Measurements from ENCODE around the gene SDCBP2. TPM values are rescaled to one million over a fixed set of nuclear protein-coding genes. Genes with fewer than 3 reads are reported as not detected.
"Not testable (repeated sequence)": the region's sequence is repeated elsewhere in the genome, so short reads cannot be mapped to it uniquely, and the experiment has no call there.

The SDCBP2 gene
- total RNA-seq, 1 donor from 2014 or later, result 4.0 TPM

DNA sequence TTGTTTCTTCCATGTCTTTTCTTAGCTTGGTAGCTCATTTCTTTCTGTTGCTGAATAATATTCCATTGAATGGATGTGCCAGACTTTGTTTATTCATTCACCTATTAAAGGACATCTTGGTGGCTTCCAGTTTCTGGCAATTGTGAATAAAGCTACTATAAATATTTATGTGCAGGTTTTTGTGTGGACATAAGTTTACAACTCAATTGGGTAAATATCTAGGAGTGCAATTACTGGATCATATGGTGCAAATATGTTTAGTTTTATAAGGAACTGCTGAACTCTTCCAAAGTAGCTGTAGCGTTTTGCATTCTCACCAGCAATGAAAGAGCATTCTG, 16.8 kb upstream of the SDCBP2 start:
- H3K36me3 Mint-ChIP-seq (ENCODE audit: unreplicated experiment), result peaks cover 19% of the 10 kb centered on the region
- H3K27me3 Mint-ChIP-seq (ENCODE audit: unreplicated experiment), result peaks cover 9% of the 10 kb centered on the region
- H3K4me1 Mint-ChIP-seq (ENCODE audit: low read depth, unreplicated experiment), result peaks cover 18% of the 10 kb centered on the region
- H3K9me3 Mint-ChIP-seq (ENCODE audit: unreplicated experiment), result peaks cover 5% of the 10 kb centered on the region
- TF ChIP-seq, protein P1, sequence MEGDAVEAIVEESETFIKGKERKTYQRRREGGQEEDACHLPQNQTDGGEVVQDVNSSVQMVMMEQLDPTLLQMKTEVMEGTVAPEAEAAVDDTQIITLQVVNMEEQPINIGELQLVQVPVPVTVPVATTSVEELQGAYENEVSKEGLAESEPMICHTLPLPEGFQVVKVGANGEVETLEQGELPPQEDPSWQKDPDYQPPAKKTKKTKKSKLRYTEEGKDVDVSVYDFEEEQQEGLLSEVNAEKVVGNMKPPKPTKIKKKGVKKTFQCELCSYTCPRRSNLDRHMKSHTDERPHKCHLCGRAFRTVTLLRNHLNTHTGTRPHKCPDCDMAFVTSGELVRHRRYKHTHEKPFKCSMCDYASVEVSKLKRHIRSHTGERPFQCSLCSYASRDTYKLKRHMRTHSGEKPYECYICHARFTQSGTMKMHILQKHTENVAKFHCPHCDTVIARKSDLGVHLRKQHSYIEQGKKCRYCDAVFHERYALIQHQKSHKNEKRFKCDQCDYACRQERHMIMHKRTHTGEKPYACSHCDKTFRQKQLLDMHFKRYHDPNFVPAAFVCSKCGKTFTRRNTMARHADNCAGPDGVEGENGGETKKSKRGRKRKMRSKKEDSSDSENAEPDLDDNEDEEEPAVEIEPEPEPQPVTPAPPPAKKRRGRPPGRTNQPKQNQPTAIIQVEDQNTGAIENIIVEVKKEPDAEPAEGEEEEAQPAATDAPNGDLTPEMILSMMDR (IDR thresholded peaks at IDR 0.05; ENCODE audit: partially characterized antibody, unreplicated experiment), result no peak
- no peak overlapping the region for H3K27ac Mint-ChIP-seq (ENCODE audit: unreplicated experiment)
- no peak overlapping the region for H3K4me3 Mint-ChIP-seq (ENCODE audit: unreplicated experiment)
- DNase-seq, result no peak

DNA sequence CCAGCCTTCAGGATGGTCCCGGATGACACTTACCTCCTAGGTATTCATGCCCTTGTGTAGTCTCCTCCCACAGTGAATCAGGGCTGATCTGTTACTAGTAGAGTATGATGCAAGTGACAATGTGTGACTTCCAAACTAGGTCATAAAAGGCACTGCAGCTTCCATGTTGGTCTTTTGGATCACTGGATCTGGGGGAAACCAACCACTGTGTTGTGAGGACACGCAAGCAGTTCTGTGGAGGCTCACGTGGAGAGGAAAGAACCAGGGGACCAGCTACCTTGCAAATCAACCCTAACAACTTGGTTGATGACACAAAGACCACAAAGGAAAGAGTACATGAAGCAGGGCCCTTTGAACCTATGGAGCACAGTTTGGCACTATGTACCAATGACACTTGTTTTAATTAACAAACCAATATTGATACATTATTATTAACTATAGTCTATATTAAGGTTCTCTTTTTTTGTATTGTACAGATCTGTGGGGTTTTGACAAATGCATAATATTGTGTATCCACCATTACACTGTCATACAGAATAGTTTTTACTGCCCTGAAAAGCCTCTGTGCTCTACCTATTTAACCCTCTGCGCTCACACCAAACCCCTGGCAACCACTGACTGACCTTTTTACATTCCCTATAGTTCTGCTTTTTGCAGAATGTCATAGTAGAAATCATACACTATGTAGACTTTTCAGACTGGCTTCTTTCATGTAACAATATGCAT, 16.3 kb upstream of the SDCBP2 start:
- Mint-ChIP-seq H3K9me3 (ENCODE audit: unreplicated experiment) (peaks cover 2% of the 10 kb centered on the region), H3K4me3 (ENCODE audit: unreplicated experiment) (no peak overlapping the region), H3K36me3 (ENCODE audit: unreplicated experiment) (peaks cover 14% of the 10 kb centered on the region), H3K4me1 (ENCODE audit: low read depth, unreplicated experiment) (peaks cover 18% of the 10 kb centered on the region), H3K27me3 (ENCODE audit: unreplicated experiment) (peaks cover 9% of the 10 kb centered on the region), H3K27ac (ENCODE audit: unreplicated experiment) (no peak overlapping the region)
- no peak for DNase-seq
- TF ChIP-seq, protein P1 (IDR thresholded peaks at IDR 0.05; ENCODE audit: partially characterized antibody, unreplicated experiment), result no peak

DNA sequence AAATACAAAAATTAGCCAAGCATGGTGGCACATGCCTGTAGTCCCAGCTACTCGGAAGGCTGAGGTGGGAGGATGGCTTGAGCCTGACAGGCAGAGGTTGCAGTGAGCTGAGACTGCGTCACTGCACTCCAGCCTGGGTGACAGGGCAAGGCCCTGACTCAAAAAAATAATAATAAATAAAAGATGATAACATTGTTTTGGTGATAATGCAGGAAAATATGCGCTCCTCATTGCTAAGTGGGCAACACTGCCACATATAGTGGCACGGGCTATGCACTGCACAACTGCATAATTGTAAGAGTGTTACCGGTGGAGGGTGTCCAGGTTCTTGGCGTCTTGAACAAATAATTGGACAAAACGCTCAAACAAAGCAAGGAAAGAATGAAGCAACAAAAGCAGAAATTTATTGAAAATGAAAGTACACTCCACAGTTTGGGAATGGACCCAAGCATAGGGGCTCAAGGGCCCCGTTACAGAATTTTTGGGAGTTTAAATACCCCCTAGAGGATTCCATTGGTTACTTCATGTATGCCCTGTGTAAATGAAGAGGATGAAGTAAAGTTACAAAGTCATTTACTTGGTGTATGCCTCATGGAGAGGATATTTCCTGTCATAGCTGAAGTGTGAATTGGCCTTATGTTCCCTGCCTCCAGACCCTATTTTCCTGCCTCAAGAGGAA, 14.6 kb upstream of the SDCBP2 start:
- not testable (repeated sequence) for H3K27me3 Mint-ChIP-seq (ENCODE audit: unreplicated experiment); H3K4me3 Mint-ChIP-seq (ENCODE audit: unreplicated experiment); H3K9me3 Mint-ChIP-seq (ENCODE audit: unreplicated experiment); DNase-seq
- Mint-ChIP-seq H3K27ac (ENCODE audit: unreplicated experiment) (peak overlapping the region; percentile 43), H3K4me1 (ENCODE audit: low read depth, unreplicated experiment) (peaks cover 21% of the 10 kb centered on the region), H3K36me3 (ENCODE audit: unreplicated experiment) (peaks cover 14% of the 10 kb centered on the region)

DNA sequence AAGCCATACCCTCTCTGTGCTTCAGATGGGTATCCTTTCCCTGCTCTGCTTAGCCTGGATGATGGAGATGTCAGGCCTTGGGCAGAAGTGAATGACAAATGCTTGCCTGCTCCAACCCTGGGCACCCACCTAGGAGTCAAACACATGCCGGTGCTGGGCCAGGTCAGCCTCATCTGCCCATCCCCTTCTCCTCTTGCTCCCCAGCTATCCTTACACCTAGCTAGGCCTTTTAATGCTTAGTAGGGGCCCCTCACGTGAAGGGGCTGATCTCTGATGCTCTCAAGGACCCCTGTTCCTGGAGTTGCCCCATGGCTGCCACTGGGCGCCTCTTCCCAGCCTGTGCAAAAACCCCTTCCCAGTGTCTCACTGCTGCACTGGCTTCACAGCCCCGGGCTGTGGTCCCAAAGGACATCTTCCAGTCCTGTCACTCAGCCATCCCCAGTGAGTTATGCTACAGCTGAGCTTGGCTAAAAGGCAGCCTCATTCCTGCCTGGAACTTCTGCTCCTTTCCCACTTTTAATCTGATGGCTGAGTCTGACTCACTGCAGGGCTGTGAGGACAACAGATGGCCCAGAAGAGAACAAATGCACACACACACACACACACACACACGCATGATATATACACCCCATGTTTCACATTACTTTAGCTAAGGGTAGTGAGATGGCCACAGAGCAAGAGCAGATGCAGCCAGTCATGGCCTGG, 12.8 kb upstream of the SDCBP2 start:
- H3K4me1 Mint-ChIP-seq (ENCODE audit: low read depth, unreplicated experiment), result peaks cover 21% of the 10 kb centered on the region
- peaks cover 2% of the 10 kb centered on the region for H3K9me3 Mint-ChIP-seq (ENCODE audit: unreplicated experiment)
- peak overlapping the region; percentile 49 for H3K4me3 Mint-ChIP-seq (ENCODE audit: unreplicated experiment)
- H3K27me3 Mint-ChIP-seq (ENCODE audit: unreplicated experiment), result peaks cover 8% of the 10 kb centered on the region
- TF ChIP-seq, protein P1 (IDR thresholded peaks at IDR 0.05; ENCODE audit: partially characterized antibody, unreplicated experiment), result no peak
- peak overlapping the region; percentile 94 for H3K27ac Mint-ChIP-seq (ENCODE audit: unreplicated experiment)
- DNase-seq, result peak; percentile 83
- peaks cover 4% of the 10 kb centered on the region for H3K36me3 Mint-ChIP-seq (ENCODE audit: unreplicated experiment)

DNA sequence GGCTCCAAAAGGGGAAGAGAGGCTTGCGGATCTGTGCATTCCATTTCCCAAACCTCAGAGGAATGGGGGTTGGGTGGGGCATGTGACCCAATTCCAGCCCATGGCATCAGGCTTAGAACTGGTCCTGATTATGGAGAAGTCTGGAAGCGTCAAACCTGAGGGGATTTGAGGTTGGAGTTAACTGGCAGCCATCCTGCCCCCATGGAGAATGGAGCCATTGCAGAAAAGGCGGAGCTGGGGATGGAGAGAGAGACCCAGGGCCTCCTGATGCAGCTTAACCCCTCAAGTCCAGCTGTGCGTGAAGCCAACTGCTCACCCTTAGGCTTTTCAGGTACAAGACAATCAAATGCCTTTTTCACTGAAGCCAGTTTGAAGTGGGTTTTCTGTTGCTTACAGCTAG, 9.9 kb upstream of the SDCBP2 start:
- DNase-seq, result no peak
- peaks cover 23% of the 10 kb centered on the region for H3K4me1 Mint-ChIP-seq (ENCODE audit: low read depth, unreplicated experiment)
- no peak overlapping the region for H3K4me3 Mint-ChIP-seq (ENCODE audit: unreplicated experiment)
- H3K27ac Mint-ChIP-seq (ENCODE audit: unreplicated experiment), result no peak overlapping the region
- H3K36me3 Mint-ChIP-seq (ENCODE audit: unreplicated experiment), result no peaks in the 10 kb centered on the region
- peaks cover 2% of the 10 kb centered on the region for H3K9me3 Mint-ChIP-seq (ENCODE audit: unreplicated experiment)
- TF ChIP-seq, protein P1 (IDR thresholded peaks at IDR 0.05; ENCODE audit: partially characterized antibody, unreplicated experiment), result no peak
- H3K27me3 Mint-ChIP-seq (ENCODE audit: unreplicated experiment), result peaks cover 11% of the 10 kb centered on the region
